NCI-H446 (cell line): ENCODE data around the gene GSTM3.
"Not testable (repeated sequence)": the region's sequence is repeated elsewhere in the genome, so short reads cannot be mapped to it uniquely, and the experiment has no call there.

Experiments used
- DNase-seq, 2 experiments: peaks; one replicate each; lab custom pipeline; 2025; lab: John Stamatoyannopoulos, UW

Gene GSTM3

GRCh38 chr1:109761227-109762038, 20.6 kb upstream of the GSTM3 start:
- DNase-seq: peak in 1 of 2 experiments; percentile 33

DNA sequence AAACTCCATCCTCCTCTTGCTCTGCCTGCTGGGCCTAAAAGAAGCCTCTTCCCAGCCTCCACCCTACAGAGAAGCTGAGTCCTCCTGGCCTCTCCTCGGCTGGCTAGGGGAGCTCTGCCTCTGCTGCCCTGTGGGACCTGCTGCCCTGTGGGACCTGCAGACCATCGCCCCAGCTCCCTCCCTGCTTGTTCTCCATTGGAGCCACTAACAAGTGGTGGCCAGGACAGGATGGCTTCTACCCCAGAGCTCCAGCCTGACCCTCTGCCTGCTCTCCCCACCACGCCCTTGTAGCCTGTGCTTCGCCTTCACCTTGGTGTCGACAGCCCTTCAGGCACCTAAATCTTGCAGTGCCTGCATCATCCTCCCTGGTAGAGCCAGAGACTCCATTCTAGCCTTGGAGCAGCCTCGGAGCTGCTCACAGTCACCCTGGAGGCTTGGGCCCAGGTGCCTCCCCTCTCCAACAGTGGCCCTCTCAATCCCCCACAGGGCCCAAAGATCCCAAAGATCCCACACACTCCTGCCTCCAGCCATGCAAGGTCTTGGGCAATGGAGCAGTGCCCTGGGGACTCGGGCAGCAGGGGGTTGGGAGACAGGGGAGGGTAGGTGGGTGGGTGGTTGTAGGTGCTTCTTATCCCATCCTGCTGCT, 19.9 kb upstream of the GSTM3 start:
- no peak for DNase-seq

GRCh38 chr1:109759513-109760334, 18.9 kb upstream of the GSTM3 start:
- no peak for DNase-seq

- no peak for DNase-seq
These were observed 17.3 kb upstream of the GSTM3 start for GRCh38 chr1:109757936-109758786.

DNA sequence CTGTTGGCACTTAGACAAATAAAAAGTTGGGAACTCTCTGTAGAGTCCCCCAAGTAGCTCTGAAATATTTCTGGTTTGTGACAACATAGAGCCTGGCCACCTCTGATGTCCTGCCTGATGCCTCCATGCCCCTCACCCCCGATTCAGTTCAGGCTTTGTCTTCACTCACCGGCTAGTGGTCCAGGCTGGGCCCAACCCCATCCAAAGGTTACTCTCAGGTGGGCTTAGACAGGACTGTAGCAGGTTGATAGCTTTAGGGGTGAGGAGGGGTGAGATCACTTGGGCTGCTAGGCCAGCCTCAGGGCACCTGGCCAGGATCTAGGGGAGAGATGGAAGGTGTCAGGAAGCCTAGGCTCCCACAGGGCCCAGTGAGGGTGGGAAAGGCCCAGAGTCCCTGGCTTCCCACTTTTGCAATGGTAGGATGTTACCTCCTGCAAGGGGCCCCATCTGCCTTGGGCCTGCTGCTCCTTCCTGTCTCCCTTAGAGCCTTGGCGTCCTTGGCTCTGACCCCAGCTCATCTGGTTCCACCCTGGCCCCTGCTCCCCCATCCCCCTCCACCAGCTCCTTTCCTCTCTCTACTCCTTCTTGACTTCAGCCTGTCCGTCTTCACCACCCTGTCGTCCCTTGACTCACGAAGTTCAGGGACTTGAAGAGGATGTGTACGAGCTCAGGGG, 16.1 kb upstream of the GSTM3 start:
- DNase-seq: no peak

GRCh38 chr1:109756325-109756724, 15.5 kb upstream of the GSTM3 start:
- DNase-seq: not testable (repeated sequence)

GRCh38 chr1:109754738-109755137, 13.9 kb upstream of the GSTM3 start:
- no peak for DNase-seq

- no peak for DNase-seq
These were observed 10.9 kb upstream of the GSTM3 start for GRCh38 chr1:109751531-109752260.

- no peak for DNase-seq
These were observed 10.1 kb upstream of the GSTM3 start for GRCh38 chr1:109750920-109751319.

DNA sequence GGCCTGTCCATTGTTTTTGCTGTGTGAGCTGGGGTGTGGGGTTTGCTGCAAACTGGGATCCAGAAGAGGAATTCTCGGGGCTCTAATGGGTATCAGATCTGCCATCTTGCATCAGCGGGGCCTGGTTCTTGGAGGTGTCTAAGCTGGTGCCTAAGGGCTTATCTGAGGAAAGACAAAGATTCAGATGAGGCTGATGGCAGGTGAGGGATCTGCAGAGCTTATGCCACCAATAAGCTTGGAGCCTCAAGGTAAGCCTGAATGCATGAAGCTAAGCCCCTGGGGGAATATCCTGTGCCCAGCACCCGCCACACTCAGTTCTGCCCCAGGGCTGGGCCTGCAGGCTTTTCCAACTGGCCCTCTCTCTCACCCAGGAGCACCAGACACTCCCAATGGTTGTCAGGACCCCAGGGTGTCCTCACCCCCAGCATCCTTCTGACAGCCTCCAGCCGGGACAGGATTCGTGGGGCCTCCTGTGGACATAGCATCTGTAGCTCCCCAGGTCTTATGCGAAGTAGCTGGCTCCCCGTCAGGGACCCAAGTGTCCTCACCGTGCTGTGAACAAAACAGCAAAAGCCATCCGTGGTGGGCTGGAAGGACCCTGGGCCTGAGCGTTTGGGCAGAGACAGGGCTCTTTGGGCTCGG, 9.5 kb upstream of the GSTM3 start:
- DNase-seq: no peak

GRCh38 chr1:109749221-109749620, 8.4 kb upstream of the GSTM3 start:
- DNase-seq: no peak

GRCh38 chr1:109748311-109748710, 7.5 kb upstream of the GSTM3 start:
- DNase-seq: not testable (repeated sequence)

DNA sequence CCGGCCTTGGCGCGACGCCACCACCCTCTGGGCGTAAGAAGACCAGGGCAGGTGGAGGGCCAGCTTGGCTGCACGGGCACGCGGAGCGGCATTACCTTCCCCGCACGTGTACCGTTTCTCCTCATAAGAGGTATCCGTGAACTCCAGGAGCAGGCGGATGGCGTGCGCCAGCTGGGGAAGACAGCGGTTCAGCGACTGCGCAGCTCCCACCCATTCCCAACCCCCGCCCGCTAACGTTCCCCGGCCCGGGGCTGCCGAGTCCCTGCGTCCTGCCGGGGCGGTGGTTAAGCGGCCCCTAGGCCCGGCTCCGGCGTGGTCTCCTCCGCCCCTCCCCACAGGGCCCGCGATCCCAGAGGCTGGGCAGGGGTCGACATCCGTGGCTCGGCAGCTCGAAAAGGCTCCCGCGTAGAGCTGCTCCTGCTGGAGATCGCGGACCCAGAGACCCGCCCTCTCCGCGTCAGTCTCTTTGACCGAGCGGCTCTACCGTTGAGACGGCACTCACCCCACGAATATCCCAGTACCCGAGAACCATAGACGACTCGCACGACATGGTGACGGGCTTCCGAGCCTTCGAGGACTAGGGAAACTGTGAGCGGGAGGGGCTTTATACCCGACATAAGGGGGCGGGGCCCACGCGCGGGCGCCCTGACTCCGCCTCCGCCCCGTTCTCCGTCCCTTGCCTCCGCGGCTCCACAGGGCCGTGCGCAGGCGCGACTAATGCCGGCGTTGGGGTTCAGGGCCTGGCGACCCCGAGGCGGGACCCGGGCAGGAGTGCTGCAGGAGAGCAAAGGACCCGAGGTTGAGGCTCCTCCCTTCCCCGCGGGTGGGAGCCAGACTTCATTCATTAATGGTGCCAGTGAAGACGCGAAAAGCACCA, 862 bp downstream of the GSTM3 start:
- DNase-seq: peak; percentile 47 to 85

DNA sequence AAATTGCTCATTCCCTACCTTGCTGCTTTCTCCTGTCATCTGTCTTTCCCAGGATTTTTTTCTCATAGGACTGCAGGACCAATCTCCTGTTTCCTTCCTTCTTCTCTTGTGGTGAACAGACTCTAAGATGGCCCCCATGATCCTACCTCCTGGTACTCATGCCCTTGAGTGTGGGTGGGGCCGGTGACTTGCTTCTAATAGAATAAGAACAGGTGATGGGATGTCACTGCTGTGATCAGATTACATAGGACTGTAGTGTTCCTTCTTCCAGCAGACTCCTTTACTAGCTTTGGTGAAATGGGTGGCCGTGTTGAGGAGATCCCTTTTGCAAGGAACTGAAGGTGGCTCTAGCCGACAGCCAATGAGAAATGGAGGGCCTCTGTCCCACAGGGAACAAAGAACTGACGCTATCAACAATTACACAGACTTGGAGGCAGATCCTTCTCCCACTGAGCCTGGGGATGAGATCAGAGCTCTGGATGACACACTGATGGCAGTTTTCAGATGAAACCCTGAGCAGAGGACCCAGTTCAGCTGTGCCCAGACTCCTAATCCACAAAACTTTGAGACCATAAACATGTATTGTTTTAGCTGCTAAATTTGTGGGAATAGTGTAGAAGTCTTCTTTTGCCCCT, 7.5 kb downstream of the GSTM3 start:
- DNase-seq: no peak

- no peak for DNase-seq
These were observed 8.4 kb downstream of the GSTM3 start for GRCh38 chr1:109732390-109732881.

DNA sequence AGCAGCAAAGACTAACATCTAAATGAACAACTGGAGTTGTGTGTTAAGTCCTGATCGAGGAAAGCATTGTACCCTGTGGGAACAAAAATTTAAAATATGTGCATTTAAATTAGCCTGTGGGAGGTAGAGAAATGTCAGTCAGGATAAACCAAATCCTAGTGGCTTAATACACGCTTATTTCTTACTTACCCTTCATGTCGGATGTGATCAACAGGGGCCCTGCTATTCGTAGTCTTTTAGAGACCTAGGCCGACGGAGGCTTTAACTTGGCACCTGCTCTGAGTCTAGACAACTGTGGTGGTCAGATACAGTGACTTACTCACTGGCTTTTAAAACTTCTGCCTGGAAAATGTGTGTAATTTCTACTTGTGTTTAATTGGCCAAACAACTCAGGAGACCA, 10.2 kb downstream of the GSTM3 start:
- DNase-seq: no peak

GRCh38 chr1:109728870-109729269, 12.0 kb downstream of the GSTM3 start:
- DNase-seq: no peak

DNA sequence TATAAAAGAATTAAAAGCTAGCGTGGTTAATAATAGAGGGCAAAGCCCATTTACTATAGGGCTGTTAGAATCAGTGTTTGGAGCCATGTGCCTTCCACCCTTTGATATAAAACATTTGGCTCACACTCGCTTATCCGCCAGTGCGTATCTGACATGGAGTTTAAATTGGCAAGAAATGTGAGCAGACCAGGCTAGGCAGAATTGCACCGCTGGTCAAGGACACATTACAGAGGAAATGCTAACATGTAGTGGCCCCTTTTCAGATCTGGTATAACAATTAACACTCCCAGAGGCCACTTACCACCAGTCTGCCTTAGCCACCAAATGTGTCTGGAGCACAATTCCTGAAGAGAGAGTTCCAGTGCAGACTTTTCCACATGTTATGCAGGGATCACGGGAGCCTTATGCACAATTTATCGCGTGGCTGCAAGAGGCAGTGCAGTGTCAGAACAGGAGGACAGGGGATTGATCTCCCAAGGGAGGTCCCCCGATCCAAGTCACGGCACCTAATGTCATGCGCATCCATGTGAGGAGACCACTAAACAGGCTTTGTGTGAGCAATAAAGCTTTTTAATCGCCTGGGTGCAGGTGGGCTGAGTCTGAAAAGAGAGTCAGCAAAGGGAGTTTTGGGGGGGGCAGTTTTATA, 14.0 kb downstream of the GSTM3 start:
- no peak for DNase-seq
